ENCODE measurements around the gene CCDC92.
"Not testable (repeated sequence)": the region's sequence is repeated elsewhere in the genome, so short reads cannot be mapped to it uniquely, and the experiment has no call there.

The CCDC92 gene

GRCh38 chr12:123948796-123949769, 23.5 kb downstream of the CCDC92 start:
- no peak for DNase-seq

GRCh38 chr12:123948401-123948795, 24.2 kb downstream of the CCDC92 start:
- DNase-seq = no peak

DNA sequence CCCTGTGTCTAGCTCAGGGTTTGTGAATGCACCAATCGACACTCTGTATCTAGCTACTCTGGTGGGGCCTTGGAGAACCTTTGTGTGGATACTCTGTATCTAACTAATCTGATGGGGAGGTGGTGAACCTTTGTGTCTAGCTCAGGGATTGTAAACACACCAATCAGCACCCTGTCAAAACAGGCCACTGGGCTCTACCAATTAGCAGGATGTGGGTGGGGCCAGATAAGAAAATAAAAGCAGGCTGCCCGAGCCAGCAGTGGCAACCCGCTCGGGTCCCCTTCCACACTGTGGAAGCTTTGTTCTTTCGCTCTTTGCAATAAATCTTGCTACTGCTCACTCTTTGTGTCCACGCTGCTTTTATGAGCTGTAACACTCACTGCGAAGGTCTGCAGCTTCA, 25.1 kb downstream of the CCDC92 start:
- not testable (repeated sequence) for DNase-seq

GRCh38 chr12:123946516-123947505, 25.8 kb downstream of the CCDC92 start:
- DNase-seq = not testable (repeated sequence)

DNA sequence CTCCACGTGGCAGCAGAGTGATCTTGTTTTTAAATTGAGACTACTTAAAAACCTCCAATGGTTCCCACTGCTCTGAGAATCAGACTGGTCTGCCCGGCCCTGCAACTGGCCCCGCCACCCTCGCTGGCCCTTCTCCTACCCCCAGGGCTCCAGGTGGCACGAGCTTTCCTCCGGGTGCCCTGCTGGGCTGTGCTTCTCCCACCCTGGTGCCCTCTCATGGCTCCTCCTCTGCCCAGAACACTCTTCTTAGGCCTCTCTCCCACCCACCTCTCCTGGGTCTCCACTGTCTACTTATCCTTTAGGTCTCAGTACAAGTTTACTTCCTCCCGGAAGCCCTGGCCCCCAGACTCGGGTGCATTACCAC, 26.5 kb downstream of the CCDC92 start:
- DNase-seq = no peak

GRCh38 chr12:123945287-123946151, 27.1 kb downstream of the CCDC92 start:
- DNase-seq = no peak

DNA sequence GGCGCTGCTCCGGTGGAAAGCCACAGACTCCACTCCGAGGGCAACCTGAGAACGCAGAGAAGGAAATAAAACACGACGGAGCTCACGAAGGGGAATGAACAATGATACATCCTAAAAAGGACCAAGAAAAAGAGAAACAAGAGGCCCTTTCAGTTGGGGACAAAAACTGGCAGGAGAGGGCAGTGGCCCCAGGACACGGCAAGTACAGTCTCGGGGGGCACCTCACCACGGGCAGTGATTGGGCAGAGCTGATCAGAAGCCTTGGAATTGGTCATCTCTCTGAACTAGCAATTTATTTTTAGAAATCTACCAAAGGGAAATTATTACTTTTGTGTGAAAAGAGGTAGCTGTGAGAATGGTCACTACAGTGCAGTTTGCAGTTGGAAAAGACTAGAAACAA, 27.9 kb downstream of the CCDC92 start:
- no peak for DNase-seq

DNA sequence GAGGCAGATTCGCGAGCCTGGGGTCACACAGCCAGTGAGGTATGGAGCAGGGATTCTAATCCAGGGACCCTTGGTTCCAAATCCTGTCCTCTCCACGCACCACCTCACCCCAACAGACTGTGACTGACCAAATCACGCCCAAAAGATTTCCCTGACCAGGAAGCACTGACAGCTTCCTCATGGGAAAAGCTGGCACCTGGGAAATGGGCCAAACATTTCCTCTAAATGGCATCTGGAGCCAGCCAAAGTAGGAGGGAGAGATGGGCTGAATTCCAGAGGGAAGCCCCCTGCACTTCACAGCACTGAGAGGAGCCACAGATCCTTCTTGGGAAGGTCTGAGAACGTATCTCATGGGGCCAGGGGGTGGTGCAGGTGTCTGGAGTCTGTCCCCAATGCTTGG, 28.8 kb downstream of the CCDC92 start:
- no peak for DNase-seq

GRCh38 chr12:123942911-123943648, 29.6 kb downstream of the CCDC92 start:
- DNase-seq = no peak

- DNase-seq = no peak
These were observed 30.4 kb downstream of the CCDC92 start for GRCh38 chr12:123942238-123942653.

- DNase-seq = no peak
These were observed 30.9 kb downstream of the CCDC92 start for GRCh38 chr12:123941624-123942237.

DNA sequence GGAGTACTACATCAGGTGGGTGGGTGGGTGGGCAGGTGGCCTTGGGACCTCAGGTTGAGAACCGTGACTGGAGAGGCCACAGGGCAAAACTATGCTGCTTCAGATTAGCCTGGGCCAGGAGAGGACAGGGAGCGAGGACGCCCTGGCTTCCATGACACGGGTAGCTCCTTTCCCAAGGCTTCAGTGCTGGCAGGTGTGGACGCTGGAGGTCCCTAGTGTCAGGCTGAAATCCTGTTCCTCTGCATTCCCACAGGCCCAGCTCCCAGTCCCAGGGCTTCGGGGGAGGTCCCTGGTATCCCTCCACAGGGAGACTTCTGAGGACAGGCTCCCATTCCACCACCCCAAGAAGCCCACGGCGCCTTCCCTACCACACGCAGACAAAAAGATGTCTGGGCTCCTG, 31.6 kb downstream of the CCDC92 start:
- no peak for DNase-seq

DNA sequence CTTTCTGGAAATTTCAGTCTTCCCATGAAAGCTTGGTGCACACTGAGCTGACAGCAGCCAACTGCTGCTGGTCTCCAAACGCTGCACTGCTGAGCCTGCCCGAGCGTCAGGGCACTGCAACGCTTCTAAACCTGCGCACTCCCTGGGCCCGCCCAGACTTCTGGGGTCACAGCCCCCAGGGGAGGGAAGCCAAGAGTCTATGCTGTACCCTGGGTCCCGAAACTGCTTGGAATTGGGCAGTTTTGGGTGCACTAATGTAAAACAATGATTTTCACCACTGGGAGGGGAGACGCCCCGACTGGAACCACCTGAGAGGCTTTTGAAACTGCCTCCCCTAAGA, 32.0 kb downstream of the CCDC92 start:
- no peak for DNase-seq

- DNase-seq = no peak
These were observed 32.7 kb downstream of the CCDC92 start for GRCh38 chr12:123939716-123940626.

DNA sequence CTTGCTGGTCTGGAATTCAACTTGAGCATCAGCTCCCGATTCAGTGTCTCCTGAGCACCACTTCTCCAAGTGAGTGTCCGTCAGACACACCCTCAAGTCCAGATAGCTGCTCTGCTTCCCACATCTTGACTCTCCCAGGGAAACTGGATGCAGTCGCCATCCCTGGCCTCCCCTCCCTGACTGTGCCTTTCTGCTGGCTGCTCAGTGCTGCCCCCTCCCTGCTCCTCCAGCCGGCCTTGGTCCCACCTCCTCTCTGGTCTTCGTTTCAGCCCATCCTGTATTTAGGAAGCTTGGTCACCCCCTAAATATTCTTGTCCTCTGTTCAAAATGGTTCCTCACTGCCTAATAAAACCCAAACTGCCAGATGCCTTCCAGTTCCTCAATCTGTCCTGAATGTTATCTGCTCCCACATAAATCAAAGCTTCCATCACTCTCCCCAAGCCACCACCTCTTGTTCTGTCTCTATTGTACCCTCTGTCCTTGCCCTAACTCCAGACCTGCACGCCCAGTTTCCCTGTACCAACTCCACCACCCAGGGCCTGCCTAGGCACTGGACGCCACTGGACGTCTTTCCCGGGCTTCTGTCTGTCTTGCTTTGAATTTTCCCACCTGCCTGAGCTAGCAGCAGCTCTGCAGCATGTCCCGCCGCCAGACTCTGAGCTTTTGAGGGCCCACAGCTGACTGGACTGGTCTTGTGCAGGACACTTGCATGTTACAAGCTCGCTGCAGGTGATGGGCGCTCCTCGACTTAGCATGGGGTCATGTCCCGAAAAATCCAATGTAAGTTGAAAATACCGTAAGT, 33.8 kb downstream of the CCDC92 start:
- peak; percentile 24 to 30 for DNase-seq

- peak; percentile 45 to 53 for DNase-seq
These were observed 34.7 kb downstream of the CCDC92 start for GRCh38 chr12:123937707-123938591.

DNA sequence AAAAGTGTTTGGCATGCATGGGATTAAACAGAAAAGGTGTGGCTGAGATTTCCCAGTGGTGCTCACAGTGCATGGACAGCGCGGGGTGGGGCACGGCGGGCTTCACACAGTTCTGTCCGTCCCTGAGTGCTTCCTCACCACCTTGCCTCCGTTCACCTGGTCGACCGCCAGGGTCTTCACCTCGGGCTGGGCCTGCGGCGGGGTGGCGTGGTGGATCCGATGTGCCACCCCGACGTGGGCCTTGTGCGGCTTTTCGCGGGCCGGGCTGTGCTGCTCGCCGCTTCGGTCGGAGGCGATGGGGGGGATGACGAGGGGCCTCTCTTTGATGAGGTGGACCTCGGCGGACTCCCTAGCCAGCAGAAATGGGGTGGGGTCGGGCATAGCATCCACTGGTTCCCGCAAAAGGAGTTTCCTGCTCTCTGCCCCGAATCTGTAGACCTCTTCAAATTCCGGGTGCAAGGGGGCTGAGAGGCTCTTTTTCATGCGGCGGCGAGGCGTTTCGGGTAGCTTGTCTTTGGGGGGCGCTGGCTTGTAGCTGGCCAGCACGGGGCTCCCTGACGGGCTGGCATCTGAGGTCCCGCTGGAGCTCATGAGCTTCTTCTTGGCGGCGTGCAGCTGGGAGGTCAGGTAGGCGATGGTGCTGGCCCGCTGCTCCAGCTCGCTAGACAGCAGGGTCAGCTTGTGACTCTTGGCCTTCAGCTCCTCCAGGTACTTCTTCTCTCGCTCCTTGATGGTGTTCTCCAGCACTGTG, 35.5 kb downstream of the CCDC92 start:
- DNase-seq = no peak

- no peak for DNase-seq
These were observed 36.2 kb downstream of the CCDC92 start for GRCh38 chr12:123936471-123936870.

All from stimulated activated CD4-positive, alpha-beta T cell treated with anti-CD3 and anti-CD28 coated beads, Interleukin-2, amount 100 ng/mL, for 24 hours (primary cell).